Stomach smooth muscle (tissue), 2 donors: ENCODE data around the gene NID1.

Experiments used
- H3K27ac ChIP-seq: one replicate; pipeline ENCODE4 v1.7.0; 2013; ENCODE audit warnings: mild to moderate bottlenecking, low read length, inconsistent platforms
- H3K27me3 ChIP-seq, 2 donors: one replicate each; pipeline ENCODE4 v1.7.0; 2013; ENCODE audit warnings: low read length in 2 of 2; ENCODE audit not compliant: insufficient read depth in 2 of 2, control insufficient read depth in 1 of 2
- H3K36me3 ChIP-seq, 2 donors: one replicate each; pipeline ENCODE4 v1.7.0; 2013; ENCODE audit warnings: low read length in 2 of 2; ENCODE audit not compliant: control insufficient read depth in 2 of 2, insufficient read depth in 2 of 2
- H3K4me1 ChIP-seq: one replicate; pipeline ENCODE4 v1.7.0; 2013; ENCODE audit warnings: low read length; ENCODE audit not compliant: control insufficient read depth, insufficient read depth
- H3K4me3 ChIP-seq, 2 donors: one replicate each; pipeline ENCODE4 v1.7.0; 2013; ENCODE audit warnings: low read length in 2 of 2
- H3K9ac ChIP-seq, 2 donors: one replicate each; pipeline ENCODE4 v1.7.0; 2013; ENCODE audit warnings: low read length in 2 of 2, mild to moderate bottlenecking in 1 of 2
- H3K9me3 ChIP-seq, 2 donors: one replicate each; pipeline ENCODE4 v1.7.0; 2013; ENCODE audit warnings: low read length in 2 of 2; ENCODE audit not compliant: control insufficient read depth in 2 of 2
- donor health status: healthy.
- donor health status: Pancreatic carcinoma.

The NID1 gene, protein sequence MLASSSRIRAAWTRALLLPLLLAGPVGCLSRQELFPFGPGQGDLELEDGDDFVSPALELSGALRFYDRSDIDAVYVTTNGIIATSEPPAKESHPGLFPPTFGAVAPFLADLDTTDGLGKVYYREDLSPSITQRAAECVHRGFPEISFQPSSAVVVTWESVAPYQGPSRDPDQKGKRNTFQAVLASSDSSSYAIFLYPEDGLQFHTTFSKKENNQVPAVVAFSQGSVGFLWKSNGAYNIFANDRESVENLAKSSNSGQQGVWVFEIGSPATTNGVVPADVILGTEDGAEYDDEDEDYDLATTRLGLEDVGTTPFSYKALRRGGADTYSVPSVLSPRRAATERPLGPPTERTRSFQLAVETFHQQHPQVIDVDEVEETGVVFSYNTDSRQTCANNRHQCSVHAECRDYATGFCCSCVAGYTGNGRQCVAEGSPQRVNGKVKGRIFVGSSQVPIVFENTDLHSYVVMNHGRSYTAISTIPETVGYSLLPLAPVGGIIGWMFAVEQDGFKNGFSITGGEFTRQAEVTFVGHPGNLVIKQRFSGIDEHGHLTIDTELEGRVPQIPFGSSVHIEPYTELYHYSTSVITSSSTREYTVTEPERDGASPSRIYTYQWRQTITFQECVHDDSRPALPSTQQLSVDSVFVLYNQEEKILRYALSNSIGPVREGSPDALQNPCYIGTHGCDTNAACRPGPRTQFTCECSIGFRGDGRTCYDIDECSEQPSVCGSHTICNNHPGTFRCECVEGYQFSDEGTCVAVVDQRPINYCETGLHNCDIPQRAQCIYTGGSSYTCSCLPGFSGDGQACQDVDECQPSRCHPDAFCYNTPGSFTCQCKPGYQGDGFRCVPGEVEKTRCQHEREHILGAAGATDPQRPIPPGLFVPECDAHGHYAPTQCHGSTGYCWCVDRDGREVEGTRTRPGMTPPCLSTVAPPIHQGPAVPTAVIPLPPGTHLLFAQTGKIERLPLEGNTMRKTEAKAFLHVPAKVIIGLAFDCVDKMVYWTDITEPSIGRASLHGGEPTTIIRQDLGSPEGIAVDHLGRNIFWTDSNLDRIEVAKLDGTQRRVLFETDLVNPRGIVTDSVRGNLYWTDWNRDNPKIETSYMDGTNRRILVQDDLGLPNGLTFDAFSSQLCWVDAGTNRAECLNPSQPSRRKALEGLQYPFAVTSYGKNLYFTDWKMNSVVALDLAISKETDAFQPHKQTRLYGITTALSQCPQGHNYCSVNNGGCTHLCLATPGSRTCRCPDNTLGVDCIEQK

DNA sequence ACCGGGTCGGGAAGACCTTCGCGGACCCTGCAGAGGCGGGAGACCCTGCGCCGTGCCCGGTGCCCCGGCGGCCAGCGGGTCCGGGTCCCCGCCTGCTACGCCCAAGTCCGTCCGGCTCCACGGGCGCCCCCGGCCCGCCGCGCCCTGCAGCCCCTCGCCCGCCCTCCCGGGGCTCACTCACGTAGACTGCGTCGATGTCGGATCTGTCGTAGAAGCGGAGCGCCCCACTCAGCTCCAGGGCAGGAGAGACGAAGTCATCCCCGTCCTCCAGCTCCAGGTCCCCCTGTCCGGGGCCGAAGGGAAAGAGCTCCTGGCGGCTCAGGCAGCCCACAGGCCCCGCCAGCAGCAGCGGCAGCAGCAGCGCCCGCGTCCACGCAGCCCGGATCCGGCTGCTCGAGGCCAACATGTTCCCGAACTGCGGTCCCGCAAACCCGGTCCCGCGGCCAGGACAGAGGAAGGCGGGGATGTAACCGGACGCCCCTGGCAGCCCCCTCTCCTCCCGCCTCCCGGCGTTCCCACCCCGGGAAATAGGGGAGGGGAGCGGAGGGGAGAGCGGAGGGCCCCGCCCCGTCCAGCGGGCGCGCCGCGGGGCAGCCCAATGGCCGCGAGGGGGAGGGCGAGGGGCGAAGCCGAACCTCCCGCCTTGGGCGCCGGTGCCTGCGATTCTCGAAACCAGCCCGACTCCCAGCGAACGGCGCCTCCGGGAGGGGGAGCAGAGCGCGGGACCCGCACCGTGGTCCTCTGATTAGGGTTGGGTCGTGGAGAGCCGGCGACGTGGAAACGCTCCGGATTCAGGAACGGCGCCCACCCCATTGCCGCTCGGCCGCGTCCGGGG is at the start of gene NID1:
NID1 (minus strand) TSS at position 417 of the 835 bp plus-strand sequence; CDS start at position 406, 11 bp downstream.
- Histone ChIP-seq H3K4me3 (peak within 1 kb of the TSS; percentile 94 to 95), H3K27ac (peak within 1 kb of the TSS; percentile 100), H3K27me3 (no peaks in the 10 kb centered on the region), H3K9me3 (no peaks in the 10 kb centered on the region), H3K9ac (peak within 1 kb of the TSS; percentile 100), H3K4me1 (peaks cover 49% of the 10 kb centered on the region), H3K36me3 (peaks cover 2 to 8% of the 10 kb centered on the region in 2 donors)

DNA sequence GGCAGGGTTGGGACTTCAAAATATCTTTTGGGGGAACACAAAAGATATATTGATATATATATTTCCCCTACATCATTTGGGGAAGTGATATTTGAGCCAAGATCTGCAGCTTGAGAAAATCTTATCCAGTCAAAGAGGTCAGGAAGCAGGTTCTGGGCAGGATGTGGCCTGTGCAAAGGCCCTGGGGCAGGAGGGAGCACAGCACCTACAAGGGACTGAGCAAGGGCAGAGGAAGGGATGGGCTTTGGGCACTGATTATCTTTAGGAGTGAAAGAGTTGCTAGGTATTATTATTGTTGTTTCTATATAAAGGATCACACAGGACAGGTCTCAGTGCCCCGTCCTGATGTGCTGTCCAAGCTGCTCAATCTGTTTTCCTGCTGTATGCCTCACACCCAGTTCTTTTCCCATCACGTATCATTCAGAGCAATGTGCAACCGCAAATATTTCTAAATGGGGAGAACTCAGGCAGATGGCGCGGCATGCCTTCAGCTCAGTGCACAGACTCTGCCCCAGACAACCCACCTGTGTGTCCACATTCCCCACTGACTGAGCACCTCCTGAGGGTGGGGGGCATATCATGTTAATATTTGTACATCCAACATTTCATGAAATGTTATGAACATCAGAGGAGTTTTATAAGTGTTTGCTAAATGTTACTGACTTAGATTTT is 49.3 kb upstream of the NID1 start:
- Histone ChIP-seq H3K9me3 (no peaks in the 10 kb centered on the region), H3K4me3 (no peak overlapping the region), H3K27ac (no peak overlapping the region), H3K9ac (no peak overlapping the region), H3K4me1 (no peaks in the 10 kb centered on the region), H3K27me3 (no peaks in the 10 kb centered on the region), H3K36me3 (no peaks in the 10 kb centered on the region)

DNA sequence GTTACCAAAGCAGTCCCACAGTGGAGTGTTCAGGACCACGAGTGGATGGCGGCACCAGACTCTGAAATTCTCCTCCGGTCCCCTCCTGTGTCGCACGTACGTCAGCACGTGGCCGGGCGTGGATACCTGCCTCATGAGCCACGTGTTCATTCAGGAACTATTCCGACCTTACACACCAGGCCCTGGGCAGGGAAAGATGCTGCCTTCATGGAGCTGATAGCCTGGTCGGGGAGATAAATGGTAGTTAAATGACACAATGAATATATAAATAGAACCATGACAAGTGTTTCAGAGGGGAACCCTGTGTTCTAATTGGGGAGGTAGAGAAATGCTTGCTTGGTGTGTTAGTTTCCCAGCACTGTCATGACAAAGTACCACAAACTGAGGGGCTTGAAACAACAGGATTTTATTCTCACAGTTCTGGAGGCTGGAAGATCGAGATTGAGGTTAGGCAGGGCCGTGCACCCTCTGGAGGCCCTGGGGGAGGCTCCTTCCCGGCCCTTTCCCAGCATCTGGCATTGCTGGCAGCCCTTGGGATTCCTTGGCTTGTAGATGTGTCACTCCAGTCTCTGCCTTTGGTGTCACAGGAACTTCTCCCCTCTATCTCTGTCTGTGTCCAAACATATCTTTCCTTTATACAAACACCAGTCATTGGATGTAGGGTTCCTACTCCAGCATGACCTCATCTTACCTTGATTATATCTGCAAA is 48.6 kb upstream of the NID1 start:
- Histone ChIP-seq H3K36me3 (no peaks in the 10 kb centered on the region), H3K4me3 (no peak overlapping the region), H3K4me1 (no peaks in the 10 kb centered on the region), H3K9ac (no peak overlapping the region), H3K27me3 (no peaks in the 10 kb centered on the region), H3K9me3 (no peaks in the 10 kb centered on the region), H3K27ac (no peak overlapping the region)

DNA sequence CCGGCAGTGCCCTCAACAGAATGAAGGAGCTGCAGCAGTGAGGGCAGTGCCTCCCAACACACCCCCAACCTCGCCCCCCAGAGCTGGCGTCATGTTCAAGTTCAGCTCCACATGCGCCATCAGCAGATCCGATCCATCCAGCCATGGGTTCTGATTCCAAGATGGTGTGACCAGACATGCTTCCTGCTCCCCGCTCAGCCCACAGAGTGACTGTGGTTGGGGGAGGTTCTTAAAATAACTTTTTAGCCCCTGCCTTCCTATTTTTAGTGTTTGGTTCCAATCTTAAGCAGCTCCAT is 47.4 kb upstream of the NID1 start:
- Histone ChIP-seq H3K9me3 (no peaks in the 10 kb centered on the region), H3K27me3 (no peaks in the 10 kb centered on the region), H3K27ac (no peak overlapping the region), H3K4me1 (no peaks in the 10 kb centered on the region), H3K9ac (no peak overlapping the region), H3K4me3 (no peak overlapping the region), H3K36me3 (no peaks in the 10 kb centered on the region)

DNA sequence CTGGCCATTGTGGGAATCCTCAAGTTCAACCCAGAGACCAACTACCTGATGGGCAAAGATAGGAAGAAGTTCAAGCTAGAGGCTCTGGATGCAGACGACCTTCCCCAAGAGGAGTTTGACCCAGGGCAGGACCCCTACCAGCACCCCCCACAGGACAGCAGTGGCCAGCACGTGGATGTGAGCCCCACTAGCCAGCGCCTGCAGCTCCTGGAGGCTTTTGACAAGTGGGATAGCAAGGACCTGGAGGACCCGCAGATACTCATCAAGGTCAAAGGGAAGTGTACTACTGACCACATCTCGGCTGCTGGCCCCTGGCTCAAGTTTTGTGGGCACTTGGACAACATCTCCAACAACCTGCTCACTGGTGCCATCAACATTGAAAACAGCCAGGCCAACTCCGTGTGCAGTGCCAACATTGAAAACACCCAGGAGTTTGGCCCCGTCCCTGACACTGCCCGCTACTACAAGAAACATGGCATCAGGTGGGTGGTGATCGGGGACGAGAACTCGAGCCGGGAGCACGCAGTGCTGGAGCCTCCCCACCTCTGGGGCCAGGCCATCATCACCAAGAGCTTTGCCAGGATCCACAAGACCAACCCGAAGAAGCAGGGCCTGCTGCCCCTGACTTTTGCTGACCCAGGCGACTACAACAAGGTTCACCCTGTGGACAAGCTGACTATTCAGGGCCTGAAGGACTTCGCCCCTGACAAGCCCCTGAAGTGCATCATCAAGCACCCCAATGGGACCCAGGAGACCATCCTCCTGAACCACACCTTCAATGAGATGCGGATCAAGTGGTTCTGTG is 46.8 kb upstream of the NID1 start:
- Histone ChIP-seq H3K4me1 (no peaks in the 10 kb centered on the region), H3K4me3 (no peak overlapping the region), H3K27ac (no peak overlapping the region), H3K9me3 (no peaks in the 10 kb centered on the region), H3K27me3 (no peaks in the 10 kb centered on the region), H3K36me3 (no peaks in the 10 kb centered on the region), H3K9ac (no peak overlapping the region)

DNA sequence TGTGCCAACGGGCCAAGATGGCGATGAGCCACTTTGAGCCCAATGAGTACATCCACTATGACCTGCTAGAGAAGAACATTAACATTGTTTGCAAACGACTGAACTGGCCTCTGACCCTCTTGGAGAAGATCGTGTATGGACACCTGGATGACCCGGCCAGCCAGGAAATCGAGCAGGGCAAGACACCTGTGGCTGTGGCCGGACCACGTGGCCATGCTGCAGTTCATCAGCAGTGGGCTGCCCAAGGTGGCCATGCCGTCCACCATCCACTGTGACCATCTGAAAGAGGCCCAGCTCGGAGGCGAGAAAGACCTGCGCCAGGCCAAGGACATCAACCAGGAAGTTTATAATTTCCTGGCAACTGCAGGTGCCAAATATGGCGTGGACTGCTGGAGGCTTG is 45.2 kb upstream of the NID1 start:
- Histone ChIP-seq H3K36me3 (no peaks in the 10 kb centered on the region), H3K9ac (no peak overlapping the region), H3K27ac (no peak overlapping the region), H3K27me3 (no peaks in the 10 kb centered on the region), H3K4me3 (no peak overlapping the region), H3K4me1 (no peaks in the 10 kb centered on the region), H3K9me3 (no peaks in the 10 kb centered on the region)

DNA sequence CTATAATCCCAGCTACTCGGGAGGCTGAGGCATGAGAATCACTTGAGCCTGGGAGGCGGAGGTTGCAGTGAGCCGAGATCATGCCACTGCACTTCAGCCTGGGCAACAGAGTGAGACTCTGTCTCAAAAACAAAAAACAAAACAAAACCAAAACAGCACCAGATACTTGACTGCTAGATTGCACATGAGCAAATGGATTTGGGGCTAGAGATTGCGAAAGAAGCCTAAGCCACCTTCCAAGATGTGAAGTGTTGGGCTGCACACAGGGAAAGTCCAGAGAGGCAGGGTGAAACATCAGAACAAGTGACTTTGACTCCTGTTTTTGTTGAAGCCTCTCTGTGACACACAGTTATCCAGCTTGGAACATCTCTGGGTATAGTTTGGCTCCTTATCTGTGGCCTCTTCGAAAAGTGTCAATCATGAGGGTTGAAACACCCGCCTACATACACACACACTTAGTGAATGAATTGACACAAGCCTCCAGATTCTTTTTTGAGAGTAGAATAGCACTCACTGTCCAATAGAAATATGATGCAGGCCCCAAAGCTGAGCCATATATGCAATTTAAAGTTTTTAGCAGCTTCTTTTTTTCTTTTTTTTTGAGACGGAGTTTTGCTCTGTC is 43.2 kb upstream of the NID1 start:
- Histone ChIP-seq H3K36me3 (no peaks in the 10 kb centered on the region), H3K4me1 (peaks cover 3% of the 10 kb centered on the region), H3K27ac (no peak overlapping the region), H3K4me3 (no peak overlapping the region), H3K9me3 (no peaks in the 10 kb centered on the region), H3K9ac (no peak overlapping the region), H3K27me3 (no peaks in the 10 kb centered on the region)

DNA sequence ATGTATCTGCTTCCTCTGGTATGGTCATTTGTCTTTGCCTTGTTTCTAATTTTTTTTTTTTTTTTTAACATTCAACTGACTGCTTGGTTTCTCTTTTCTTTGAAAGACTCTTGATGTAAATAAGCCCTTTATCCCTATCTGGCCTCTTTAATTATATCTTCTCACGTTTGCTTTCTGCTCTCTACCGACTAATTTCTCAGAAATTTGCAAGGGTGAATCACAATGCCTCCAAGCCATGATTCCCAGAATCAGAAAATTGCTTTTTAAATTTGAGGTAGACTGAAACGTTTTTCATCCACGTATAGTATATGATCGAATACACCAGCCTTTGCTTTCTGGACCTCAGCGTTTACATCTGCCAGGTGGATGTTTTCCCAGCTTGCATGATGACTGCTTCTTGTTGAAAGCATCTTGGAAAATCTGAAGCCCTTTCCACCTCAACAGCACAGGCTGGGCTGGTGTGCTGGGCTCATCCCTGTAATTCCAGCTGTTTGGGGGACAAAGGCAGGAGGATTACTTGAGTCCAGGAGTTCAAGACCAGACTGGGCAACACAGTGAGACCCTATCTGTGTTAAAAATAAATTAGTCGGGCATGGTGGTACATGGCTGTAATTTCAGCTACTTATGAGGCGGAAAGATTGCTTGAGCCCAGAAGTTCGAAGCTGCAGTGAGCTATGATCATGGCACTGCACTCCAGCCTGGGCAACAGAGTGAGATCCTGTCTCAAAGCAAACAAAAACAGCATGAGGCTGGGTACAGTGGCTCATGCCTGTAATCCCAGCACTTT is 42.4 kb upstream of the NID1 start:
- no peaks in the 10 kb centered on the region for H3K9me3 ChIP-seq
- H3K4me3 ChIP-seq = no peak overlapping the region
- H3K9ac ChIP-seq = no peak overlapping the region
- no peaks in the 10 kb centered on the region for H3K36me3 ChIP-seq
- H3K27me3 ChIP-seq = peaks cover 0 to 2% of the 10 kb centered on the region in 2 donors
- H3K4me1 ChIP-seq = peaks cover 3% of the 10 kb centered on the region
- no peak overlapping the region for H3K27ac ChIP-seq
